G401 (cell line): ENCODE data around the gene LMX1B. TPM values are rescaled to one million over a fixed set of nuclear protein-coding genes. Genes with fewer than 3 reads are reported as not detected.

Experiments
- DNase-seq: peaks from one replicate; pipeline ENCODE4 v3.0.0-alpha.2; 2015; ENCODE audit warnings: low spot score
- in situ Hi-C: cut with HindIII; loops from 2 replicates; pipeline ENCODE4 v1.10.0; 2016; ENCODE audit warnings: low sequenced_read_pairs, mixed read lengths
- total RNA-seq: library from RNA; depleted of rRNA; stranded (reverse); fragments of >200 nt; shearing (Covaris generic); gene quantifications from 2 replicates; pipeline ENCODE4 v1.2.3, GENCODE V29; 2014

LMX1B gene
- total RNA-seq, 1 experiment from 2014 or later, result 89.1 TPM

GRCh38 chr9:126599047-126599650, 14.6 kb upstream of the LMX1B start:
- in situ Hi-C loops, result no loop called here
- DNase-seq, result no peak

GRCh38 chr9:126604059-126605055, 9.4 kb upstream of the LMX1B start:
- in situ Hi-C loops, result no loop called here
- no peak for DNase-seq

DNA sequence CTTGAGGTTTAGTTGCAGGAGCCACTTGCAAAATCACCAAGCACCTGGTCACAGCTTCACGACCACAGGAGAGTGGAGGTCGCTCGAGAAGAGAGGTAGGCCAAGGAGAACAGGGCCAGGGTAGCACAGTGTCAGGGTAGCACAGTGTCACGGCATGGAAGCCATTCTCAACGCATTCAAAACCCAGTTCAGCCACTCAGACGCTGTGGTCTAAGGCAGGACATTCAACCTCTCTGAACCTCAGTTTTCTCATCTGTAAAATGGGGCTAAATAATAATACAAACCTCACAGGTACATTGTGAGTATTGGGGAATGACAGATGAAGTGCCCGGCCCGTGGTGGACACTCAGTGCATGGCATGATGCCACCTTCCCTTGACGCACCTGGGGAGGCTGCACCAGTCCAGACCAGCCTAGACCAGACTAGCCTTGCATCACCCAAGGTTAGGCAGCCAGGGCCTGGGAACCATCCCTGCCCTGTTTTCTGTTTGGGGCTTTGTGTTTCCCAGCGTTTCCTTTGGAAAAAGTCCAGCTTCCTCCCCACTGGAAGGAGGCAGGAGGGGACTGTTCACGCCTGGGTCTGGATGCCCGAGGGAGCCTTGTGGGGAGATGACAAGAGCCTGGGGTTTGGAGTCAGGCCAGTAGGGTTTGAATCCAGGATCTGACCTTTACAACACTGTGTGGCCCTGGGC, 7.8 kb upstream of the LMX1B start:
- no peak for DNase-seq
- in situ Hi-C loops, result no loop called here

GRCh38 chr9:126606483-126606870, 7.3 kb upstream of the LMX1B start:
- in situ Hi-C loops, result no loop called here
- DNase-seq, result no peak

- DNase-seq, result no peak
- in situ Hi-C loops, result no loop called here
Observed at GRCh38 chr9:126607086-126607485, 6.6 kb upstream of the LMX1B start.

DNA sequence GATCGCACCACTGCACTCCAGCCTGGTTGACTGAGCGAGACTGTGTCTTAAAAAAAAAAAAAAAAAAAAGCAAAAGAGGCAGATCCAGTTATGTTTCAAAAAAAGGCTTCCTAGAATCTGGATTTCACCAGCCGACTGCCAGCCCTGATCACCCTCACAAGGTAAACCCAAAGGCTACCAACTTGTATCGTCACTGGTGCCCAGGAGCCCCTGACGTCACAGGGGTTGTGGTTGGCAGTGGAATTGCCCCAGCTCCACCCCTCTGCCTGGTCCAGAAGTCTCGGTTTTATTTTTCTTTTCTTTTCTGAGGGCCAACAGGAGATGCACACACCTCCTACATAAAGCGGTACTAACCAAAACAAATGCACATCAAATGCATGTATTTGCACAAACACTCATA, 6.0 kb upstream of the LMX1B start:
- no peak for DNase-seq
- in situ Hi-C loops, result no loop called here

DNA sequence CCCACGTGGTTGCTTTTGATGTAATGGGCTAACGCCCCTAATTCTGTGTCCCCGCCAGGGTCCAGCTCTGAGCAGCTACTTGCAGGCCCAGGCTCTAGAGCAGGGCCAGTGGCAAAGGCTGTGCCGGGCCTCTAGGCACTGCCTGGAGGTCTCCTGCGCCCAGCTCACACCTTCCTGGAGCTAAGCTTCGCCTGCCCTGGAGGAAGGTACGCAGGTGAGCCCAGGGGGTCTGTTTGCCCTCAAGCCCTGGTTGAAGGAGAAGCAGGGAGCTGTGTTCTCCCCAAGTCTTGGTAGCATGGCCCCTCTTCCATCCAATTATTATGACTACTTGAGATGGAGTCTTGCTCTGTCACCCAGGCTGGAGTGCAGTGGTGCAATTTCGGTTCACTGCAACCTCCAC, 5.2 kb upstream of the LMX1B start:
- no peak for DNase-seq
- in situ Hi-C loops, result no loop called here

- in situ Hi-C loops, result no loop called here
Observed at GRCh38 chr9:126609191-126609590, 4.5 kb upstream of the LMX1B start.

DNA sequence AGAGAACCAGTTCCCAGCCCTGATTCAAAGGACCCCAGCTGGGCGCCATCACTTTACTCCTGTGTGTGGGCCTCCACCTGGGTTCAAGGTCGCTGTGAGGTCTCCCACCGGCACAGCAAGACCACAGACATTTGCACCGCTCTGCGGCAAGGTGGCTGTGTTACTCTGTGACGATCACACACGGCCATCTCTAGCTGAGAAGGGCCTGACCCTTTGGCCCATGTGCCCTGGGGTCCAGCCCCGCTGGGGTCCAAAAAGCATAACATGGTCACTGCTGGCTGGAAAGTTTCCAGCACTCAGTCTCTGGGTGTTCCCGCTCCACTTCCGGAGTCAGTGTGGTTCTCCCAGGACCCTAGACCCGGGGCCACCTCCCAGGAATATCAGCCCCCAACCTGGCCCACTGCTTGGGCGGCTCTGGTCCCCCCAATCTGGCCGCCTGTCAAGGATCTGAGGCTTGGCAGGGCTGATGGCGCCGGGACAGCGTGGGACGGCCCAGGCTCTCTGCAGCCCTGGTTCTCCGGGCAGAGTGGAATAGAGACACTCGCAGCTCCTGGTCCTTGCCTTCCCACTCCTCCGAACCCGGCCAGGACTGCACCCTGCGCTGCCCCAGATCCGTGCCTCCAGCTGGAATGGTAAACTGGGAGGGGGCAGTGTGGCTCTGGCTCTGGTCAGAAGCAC, 3.9 kb upstream of the LMX1B start:
- no peak for DNase-seq
- in situ Hi-C loops, result no loop called here

More at GRCh38 chr9:126609191-126609590, 4.5 kb upstream of the LMX1B start:
- no peak for DNase-seq

- in situ Hi-C loops, result no loop called here
- DNase-seq, result no peak
Observed at GRCh38 chr9:126611193-126611591, 2.5 kb upstream of the LMX1B start.

DNA sequence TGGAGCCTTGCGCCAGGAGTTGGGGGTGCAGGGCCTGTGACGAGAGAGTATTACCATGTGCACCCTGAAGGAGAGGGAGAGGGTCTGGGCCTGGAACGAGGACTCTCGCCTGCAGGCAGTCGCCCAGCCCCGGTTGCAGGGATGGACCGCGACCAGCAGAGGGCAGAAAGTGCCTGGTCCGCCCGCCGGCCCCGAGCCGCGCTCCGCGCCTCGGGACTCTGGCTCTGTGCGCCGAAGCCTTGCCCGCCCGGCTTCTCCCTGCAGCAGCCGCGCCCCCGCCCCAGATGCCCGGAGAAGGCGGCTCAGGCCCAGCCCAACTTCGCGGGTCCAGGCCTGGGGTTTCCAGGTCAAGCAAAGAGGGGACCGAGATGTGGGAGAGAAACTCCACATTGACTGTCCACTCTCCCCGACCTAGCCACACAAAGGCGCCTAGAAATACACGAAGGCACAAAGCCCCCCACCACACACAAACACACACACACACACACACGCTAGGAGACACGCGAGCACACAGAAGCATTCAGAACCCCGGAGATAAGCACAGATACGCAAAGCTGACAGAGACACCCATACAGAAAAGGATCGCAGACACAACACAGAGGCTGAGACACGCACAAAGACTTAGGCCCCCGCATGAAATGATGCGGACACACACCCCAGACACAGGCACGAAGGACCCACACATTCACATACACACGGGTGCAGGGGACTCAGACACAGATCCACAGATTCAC, 2.0 kb upstream of the LMX1B start:
- in situ Hi-C loops, result no loop called here
- peak; percentile 55 for DNase-seq

- in situ Hi-C loops, result no loop called here
- no peak for DNase-seq
Observed at GRCh38 chr9:126612326-126612812, 1.4 kb upstream of the LMX1B start.

DNA sequence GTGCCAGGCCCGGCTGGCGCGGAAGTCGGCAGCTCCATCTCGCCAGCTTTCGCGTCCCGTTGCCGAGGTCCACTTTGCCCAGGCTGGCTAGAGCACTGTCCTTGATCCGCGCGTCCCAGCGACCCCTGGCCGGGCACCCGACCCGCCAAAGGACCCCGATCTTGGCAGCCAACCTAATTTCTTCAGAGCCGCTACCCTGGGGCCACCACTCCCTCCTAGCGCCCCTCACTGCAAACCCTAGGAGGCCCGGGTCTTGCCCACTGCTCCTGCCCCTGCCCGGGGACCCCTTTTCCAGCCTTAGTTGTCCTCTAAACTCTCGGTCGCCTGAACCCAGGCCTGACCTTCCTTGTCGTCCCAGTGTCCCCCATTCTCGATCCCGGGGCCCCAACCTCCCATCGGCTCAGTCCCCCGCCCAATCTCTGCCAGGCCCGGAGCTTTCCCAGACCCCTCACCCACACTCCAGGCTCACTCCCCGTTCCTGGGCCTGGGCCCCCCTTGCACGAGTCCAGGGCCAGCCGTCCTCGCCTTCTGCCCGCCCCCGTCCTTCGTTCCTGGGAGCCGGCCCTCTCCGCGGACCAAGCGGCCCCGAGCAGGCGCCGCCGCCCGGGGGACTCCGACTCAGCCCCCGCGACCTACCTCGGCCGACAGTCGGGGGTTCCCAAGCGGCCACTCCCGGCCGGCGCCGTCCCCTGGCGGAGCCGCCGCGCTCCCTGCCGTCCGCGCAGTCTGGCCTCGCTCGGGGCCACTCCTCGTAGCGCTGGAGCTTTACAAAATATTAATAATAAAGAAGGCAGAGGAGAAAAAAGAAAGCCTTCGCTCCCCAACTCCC, 701 bp upstream of the LMX1B start:
- no peak for DNase-seq
- in situ Hi-C loops, result no loop called here

DNA sequence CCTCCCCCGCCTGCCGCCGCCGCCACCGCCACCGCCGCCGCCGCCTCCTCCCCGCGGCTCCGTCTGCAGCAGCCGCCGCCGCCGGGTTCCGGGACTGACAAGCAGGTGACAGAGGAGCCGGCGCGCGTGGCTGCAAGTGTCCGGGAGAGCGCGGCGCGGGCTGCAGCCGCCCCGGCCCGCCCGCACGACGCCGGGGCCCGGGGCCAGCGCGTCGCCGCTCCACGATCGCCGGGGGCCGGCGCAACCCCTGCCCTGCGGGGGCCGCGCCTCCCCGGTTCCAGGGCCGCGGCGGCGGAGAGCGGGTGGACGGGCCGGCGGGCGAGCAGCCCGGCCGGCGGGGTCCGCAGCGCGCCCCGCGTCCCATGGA, 343 bp downstream of the LMX1B start:
- in situ Hi-C loops, result no loop called here
- no peak for DNase-seq

DNA sequence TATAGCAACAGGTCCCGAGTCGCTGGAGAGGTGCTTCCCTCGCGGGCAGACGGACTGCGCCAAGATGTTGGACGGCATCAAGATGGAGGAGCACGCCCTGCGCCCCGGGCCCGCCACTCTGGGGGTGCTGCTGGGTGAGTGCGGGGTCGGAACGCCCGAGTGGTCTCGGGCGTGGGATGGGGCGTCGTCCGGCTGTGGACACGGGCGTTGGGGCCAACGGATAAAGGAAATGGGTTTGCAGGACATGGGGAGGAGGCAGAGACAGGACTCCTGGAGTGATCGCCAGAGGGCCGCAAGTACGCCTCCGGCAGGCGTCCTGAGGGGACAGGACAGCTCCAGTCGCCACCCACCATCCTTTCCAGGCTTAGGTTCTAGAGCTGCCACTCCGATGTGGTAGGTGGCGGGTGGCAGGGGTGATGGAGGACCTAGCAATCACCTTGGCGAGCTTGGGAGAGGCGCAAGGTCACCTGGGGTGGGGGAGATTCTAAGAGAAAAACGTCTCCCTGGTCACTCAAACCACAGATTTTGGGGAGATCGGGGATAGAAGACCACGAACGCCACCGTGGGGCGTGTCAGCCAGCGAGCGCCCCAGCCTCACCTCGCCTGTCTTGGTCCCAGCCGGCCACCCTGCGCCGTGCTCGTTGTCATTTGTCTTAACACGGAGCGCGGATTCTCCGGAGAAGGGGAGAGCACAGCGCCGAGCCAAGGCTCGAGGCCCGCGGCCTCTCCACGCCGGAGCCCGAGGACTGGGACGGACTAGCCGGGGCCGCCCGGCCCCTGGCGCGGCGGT, 922 bp downstream of the LMX1B start:
- in situ Hi-C loops, result no loop called here

DNA sequence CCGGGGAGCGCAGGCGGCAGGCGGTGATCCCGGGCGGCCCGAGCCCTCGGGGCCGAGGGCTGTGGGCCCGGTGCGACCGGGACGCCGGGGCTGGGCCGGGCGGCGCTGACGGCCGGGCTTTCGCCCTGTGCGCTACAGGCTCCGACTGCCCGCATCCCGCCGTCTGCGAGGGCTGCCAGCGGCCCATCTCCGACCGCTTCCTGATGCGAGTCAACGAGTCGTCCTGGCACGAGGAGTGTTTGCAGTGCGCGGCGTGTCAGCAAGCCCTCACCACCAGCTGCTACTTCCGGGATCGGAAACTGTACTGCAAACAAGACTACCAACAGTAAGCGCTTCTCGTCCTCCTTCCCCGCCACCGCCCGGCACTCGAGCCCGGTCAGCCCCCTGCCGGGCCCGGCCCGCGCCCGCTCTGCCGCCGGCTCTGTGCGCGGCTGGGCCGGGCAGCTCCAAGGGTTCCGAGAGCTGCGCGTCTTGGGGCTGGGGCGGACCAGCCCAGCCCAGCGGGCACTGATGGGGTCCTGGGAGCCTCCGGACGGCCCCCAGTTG, 1.6 kb downstream of the LMX1B start:
- in situ Hi-C loops, result no loop called here
- DNase-seq, result no peak

More for the DNA sequence above, 922 bp downstream of the LMX1B start:
- DNase-seq, result no peak
